K562 (cell line): ENCODE results near the gene SCN5A.

ENCODE experiments used
- CTCF ChIP-seq, 3 experiments: IDR thresholded peaks in 2 of 3; conservative IDR thresholded peaks in 1 of 3; 2 replicates each; pipeline ENCODE4 v1.5.1; 2011 to 2012; ENCODE audit warnings: low read length in 3 of 3, mild to moderate bottlenecking in 3 of 3, control low read depth in 2 of 3, improper control_type of control experiment in 1 of 3, inconsistent platforms in 1 of 3, low read depth in 1 of 3, mixed read lengths in 1 of 3, moderate library complexity in 1 of 3; ENCODE audit not compliant: insufficient read depth in 2 of 3
- NRF1 ChIP-seq, 2 experiments: fragments of 450-650 bp; IDR thresholded peaks in 1 of 2; conservative IDR thresholded peaks in 1 of 2; 2 replicates each; pipeline ENCODE4 v1.6.1; 2014; ENCODE audit warnings: mild to moderate bottlenecking in 2 of 2
- TEAD4 ChIP-seq, 2 experiments: sonication (generic) in 1 of 2; formaldehyde crosslinking in 1 of 2; IDR thresholded peaks; 2 replicates each; pipeline versions ENCODE4 v1.6.1 to v1.8.0; 2012 to 2022; ENCODE audit warnings: borderline replicate concordance in 1 of 2, inconsistent platforms in 1 of 2, low read length in 1 of 2, mild to moderate bottlenecking in 1 of 2, missing genetic modification reagents in 1 of 2

DNA sequence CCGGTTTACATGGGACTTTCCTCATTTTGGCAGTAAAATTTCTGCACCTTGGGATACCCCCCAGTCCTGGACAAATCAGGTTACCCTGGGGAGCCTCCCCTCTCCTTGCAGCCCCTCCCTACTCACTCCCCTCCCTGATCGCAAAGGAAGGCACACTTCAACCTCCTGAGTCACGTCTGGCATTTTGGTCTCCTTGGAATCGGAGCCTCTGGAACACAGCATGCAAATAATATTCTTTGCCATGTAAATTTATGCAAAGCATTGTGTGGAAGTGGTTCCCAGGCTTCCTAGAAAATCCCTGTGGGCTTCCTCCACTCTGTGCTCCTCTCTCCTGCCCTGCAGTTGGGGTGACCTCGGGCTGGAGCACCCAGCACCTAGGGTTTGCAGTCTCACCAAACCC is 11.6 kb downstream of the SCN5A start:
- TF ChIP-seq NRF1 (conservative IDR thresholded peaks at IDR 0.05 in 1 of 2, IDR thresholded peaks at IDR 0.05 in 1 of 2) (no peak), TEAD4 (IDR thresholded peaks at IDR 0.05; ENCODE audit: low read length) (no peak), TEAD4 (CRISPR knock-in tag; IDR thresholded peaks at IDR 0.05; ENCODE audit: borderline replicate concordance) (no peak), CTCF (IDR thresholded peaks at IDR 0.05 in 2 of 3, conservative IDR thresholded peaks at IDR 0.05 in 1 of 3; ENCODE audit: insufficient read depth in 2 of 3, low read depth in 1 of 3, low read length in 3 of 3) (no peak)
